Activated CD8-positive, alpha-beta T cell treated with anti-CD3 and anti-CD28 coated beads for 36 hours (primary cell): ENCODE measurements around the gene RGL2. TPM values are rescaled to one million over a fixed set of nuclear protein-coding genes. Genes with fewer than 3 reads are reported as not detected.
"Not testable (repeated sequence)": the region's sequence is repeated elsewhere in the genome, so short reads cannot be mapped to it uniquely, and the experiment has no call there.

ENCODE experiments used
- ATAC-seq: fragments of 200-7000 bp; cut with Tn5 transposase; one replicate; pipeline ENCODE4 v1.10.0; 2021; ENCODE audit warnings: mild to moderate bottlenecking, moderate library complexity
- CTCF ChIA-PET: fragments of 350-600 bp; sonication (Branson Sonifier 250); formaldehyde crosslinking; loops from one replicate; lab custom pipeline; 2021; ENCODE audit warnings: antibody characterized with exemption; lab: Charles Lee
- POLR2A ChIA-PET: fragments of 350-600 bp; sonication (Branson Sonifier 250); formaldehyde crosslinking; loops from one replicate; lab custom pipeline; 2021; ENCODE audit warnings: antibody characterized with exemption; lab: Charles Lee
- DNase-seq: peaks from one replicate; pipeline ENCODE4 v3.0.0-alpha.2; 2020
- H3K27ac Mint-ChIP-seq: one replicate; pipeline ENCODE4 v1.8.0; 2021; ENCODE audit warnings: mild to moderate bottlenecking, mixed read lengths
- H3K27me3 Mint-ChIP-seq: one replicate; pipeline ENCODE4 v1.8.0; 2021; ENCODE audit warnings: mixed read lengths
- H3K36me3 Mint-ChIP-seq: one replicate; pipeline ENCODE4 v1.8.0; 2021; ENCODE audit warnings: low read depth, mixed read lengths
- H3K4me1 Mint-ChIP-seq: one replicate; pipeline ENCODE4 v1.8.0; 2021; ENCODE audit warnings: low read depth, mixed read lengths
- H3K4me3 Mint-ChIP-seq: one replicate; pipeline ENCODE4 v1.8.0; 2021; ENCODE audit warnings: mild to moderate bottlenecking, moderate library complexity, mixed read lengths
- H3K9me3 Mint-ChIP-seq: one replicate; pipeline ENCODE4 v1.8.0; 2021; ENCODE audit warnings: mixed read lengths
- CTCF ChIP-seq: fragments of 200-600 bp; IDR thresholded peaks from one replicate; pipeline ENCODE4 v1.8.0; 2022; ENCODE audit warnings: antibody characterized with exemption, mild to moderate bottlenecking
- intact Hi-C: fragments of 100-400 bp; cut with micrococcal nuclease; formaldehyde crosslinking; loops from one replicate; pipeline ENCODE4 v1.10.0; 2022
- total RNA-seq, 2 experiments: library from RNA; stranded (reverse); gene quantifications; one replicate each; pipeline ENCODE4 v1.2.3, GENCODE V29; 2021

RGL2 gene
- total RNA-seq, 2 experiments from 2014 or later = 24.2 to 24.3 TPM

DNA sequence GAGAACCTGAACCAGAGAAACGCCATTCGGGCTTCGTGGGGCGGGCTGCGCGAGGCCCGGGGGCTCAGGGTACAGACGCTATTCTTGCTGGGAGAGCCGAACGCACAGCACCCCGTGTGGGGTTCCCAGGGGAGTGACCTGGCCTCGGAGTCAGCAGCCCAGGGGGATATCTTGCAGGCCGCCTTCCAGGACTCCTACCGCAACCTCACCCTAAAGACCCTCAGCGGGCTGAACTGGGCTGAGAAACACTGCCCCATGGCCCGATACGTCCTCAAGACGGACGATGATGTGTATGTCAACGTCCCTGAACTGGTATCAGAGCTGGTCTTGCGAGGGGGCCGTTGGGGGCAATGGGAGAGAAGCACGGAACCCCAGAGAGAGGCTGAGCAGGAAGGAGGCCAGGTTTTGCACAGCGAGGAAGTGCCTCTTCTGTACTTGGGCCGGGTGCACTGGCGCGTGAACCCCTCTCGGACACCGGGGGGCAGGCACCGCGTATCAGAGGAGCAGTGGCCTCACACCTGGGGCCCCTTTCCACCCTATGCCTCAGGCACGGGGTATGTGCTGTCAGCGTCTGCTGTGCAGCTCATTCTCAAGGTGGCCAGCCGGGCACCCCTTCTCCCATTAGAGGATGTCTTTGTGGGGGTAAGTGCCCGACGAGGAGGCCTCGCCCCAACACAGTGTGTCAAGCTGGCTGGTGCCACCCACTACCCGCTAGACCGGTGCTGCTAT lies 20.9 kb downstream of the RGL2 start:
- no peak for TF ChIP-seq CTCF
- Mint-ChIP-seq H3K4me1 (peaks cover 38% of the 10 kb centered on the region), H3K4me3 (peak overlapping the region; percentile 95), H3K27me3 (no peaks in the 10 kb centered on the region), H3K9me3 (no peaks in the 10 kb centered on the region), H3K36me3 (peaks cover 42% of the 10 kb centered on the region), H3K27ac (peak overlapping the region; percentile 94)
- intact Hi-C loops = no loop called here
- DNase-seq (peak; percentile 62), ATAC-seq (peak; percentile 26)
- POLR2A ChIA-PET = interaction anchor here (0.6 to 9.5 kb wide), 24 partner anchors 10 to 304 kb away, joined by 3 to 261 read pairs (median 4); partner anchors contain the start of genes CUTA, PFDN6, RGL2 and RING1
- CTCF ChIA-PET = interaction anchor here (1.1 to 5.6 kb wide), 17 partner anchors 11 to 301 kb away, joined by 3 to 35 read pairs (median 4); partner anchors contain the start of genes KIFC1, PFDN6, RGL2 and RXRB

DNA sequence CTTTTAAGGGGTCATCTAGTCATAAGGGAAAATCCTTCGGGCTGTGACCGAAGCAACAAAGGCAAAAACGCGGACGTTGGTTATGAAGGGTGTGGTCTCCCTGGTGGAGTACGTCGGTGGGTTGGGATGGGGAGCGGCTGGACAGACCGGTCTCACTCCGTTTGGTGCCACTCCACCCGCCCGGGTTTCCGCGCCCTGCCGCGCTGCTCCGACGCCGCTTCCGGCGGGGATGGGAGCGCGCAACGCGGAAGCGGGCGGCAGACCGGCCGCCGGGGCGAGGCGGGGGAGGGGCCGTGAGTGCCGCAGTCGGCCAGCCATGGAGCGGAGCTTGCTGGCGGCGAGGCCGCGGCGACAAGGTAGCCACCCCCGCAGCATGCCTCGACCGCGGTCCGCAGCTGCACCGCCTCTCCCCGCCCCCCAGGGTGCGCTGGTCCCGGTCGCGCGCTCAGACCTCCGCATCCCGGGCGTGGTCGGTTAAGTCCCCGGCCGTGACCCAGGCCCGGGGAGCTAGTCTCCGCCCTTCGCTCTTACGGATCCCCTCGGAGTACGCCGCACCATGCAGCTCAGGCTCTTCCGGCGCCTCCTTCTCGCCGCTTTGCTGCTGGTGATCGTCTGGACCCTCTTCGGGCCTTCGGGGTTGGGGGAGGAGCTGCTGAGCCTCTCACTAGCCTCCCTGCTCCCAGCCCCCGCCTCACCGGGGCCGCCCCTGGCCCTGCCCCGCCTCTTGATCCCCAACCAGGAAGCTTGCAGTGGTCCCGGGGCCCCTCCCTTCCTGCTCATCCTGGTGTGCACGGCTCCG lies 21.7 kb downstream of the RGL2 start, which contains the start of gene B3GALT4:
Gene B3GALT4, plus strand, starts transcription at position 260 of the 799 bp plus-strand sequence. Its CDS starts 297 bp downstream, at position 557.
- Mint-ChIP-seq H3K4me3 (peak within 1 kb of the TSS; percentile 95), H3K4me1 (peaks cover 38% of the 10 kb centered on the region), H3K27ac (peak within 1 kb of the TSS; percentile 100), H3K9me3 (no peaks in the 10 kb centered on the region), H3K36me3 (peaks cover 48% of the 10 kb centered on the region), H3K27me3 (no peaks in the 10 kb centered on the region)
- CTCF ChIA-PET = interaction anchor here (0.8 to 5.6 kb wide), 19 partner anchors 9 to 301 kb away, joined by 3 to 35 read pairs (median 4); partner anchors contain the start of genes KIFC1, PFDN6, RGL2 and TAPBP
- POLR2A ChIA-PET = interaction anchor here (0.6 to 9.5 kb wide), 25 partner anchors 9 to 304 kb away, joined by 3 to 261 read pairs (median 4); partner anchors contain the start of genes CUTA, PFDN6, RGL2 and RING1
- ATAC-seq (peak; percentile 76), DNase-seq (peak; percentile 82)
- TF ChIP-seq CTCF = peak; percentile 44
- intact Hi-C loops = no loop called here

DNA sequence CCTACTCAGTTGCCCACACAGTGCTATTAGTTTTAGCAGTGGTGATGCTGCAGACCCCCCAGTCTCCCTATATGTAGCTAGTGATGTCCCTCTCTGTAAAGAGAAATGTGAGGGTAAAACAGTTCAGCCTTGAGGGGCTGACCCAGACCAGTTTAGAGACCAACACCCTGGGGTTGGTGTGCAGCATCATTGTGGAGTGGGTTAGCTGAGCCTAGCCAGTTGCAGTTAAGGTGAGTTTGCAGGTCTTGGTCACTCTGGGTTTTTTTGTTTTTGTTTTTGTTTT lies 22.2 kb downstream of the RGL2 start:
- ATAC-seq = no peak
- intact Hi-C loops = no loop called here
- peak overlapping the region; percentile 95 for H3K4me3 Mint-ChIP-seq
- no peaks in the 10 kb centered on the region for H3K9me3 Mint-ChIP-seq
- CTCF ChIA-PET = interaction anchor here (0.6 to 5.6 kb wide), 14 partner anchors 9 to 321 kb away, joined by 3 to 35 read pairs (median 4); partner anchors contain the start of genes KIFC1, PFDN6, RGL2 and TAPBP
- no peak for TF ChIP-seq CTCF
- H3K27me3 Mint-ChIP-seq = no peaks in the 10 kb centered on the region
- peak overlapping the region; percentile 100 for H3K27ac Mint-ChIP-seq
- DNase-seq = no peak
- peaks cover 53% of the 10 kb centered on the region for H3K36me3 Mint-ChIP-seq
- POLR2A ChIA-PET = interaction anchor here (0.8 to 9.5 kb wide), 11 partner anchors 8 to 294 kb away, joined by 3 to 261 read pairs (median 4); partner anchors contain the start of genes PFDN6, RGL2, TAPBP and WDR46
- peaks cover 38% of the 10 kb centered on the region for H3K4me1 Mint-ChIP-seq

DNA sequence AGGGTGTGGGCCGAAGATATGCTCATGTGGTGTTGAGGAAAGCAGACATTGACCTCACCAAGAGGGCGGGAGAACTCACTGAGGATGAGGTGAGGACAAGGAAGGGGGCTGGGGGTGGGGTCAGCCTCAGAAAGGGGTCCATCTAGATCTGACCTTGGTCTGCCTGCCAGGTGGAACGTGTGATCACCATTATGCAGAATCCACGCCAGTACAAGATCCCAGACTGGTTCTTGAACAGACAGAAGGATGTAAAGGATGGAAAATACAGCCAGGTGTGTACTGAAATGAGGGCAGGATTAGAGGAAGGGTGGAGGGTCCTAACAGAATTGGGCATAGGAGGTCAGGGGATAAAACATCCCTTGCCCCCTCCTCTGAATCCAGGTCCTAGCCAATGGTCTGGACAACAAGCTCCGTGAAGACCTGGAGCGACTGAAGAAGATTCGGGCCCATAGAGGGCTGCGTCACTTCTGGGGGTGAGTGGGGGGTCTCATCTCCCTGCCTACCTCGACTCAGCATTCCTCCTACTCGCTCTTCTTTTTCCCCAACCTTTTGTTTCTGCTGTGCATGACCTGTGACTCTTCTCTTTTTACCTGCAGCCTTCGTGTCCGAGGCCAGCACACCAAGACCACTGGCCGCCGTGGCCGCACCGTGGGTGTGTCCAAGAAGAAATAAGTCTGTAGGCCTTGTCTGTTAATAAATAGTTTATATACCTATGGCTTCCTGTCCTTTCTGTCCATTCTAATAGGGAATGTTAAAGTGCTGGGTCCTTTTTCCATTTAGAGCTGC lies 22.8 kb downstream of the RGL2 start:
- H3K4me1 Mint-ChIP-seq = peaks cover 38% of the 10 kb centered on the region
- CTCF ChIA-PET = interaction anchor here (0.6 to 5.6 kb wide), 6 partner anchors 13 to 321 kb away, joined by 3 to 35 read pairs (median 4); partner anchors contain the start of genes KIFC1, PFDN6 and WDR46
- H3K9me3 Mint-ChIP-seq, H3K27me3 Mint-ChIP-seq, ATAC-seq, DNase-seq, intact Hi-C loops: not testable (repeated sequence)
- H3K4me3 Mint-ChIP-seq = peak overlapping the region; percentile 95
- POLR2A ChIA-PET = interaction anchor here (0.9 to 9.5 kb wide), 12 partner anchors 8 to 154 kb away, joined by 3 to 261 read pairs (median 4); partner anchors contain the start of genes PFDN6, RGL2, TAPBP and WDR46
- peak overlapping the region; percentile 100 for H3K27ac Mint-ChIP-seq
- H3K36me3 Mint-ChIP-seq = peaks cover 53% of the 10 kb centered on the region
